HEK293T (cell line): ENCODE measurements around the gene GNPDA1.

Experiments used
- ARNT ChIP-seq: fragments of 450-650 bp; IDR thresholded peaks from 2 replicates; pipeline ENCODE4 v1.6.1; 2017; ENCODE audit warnings: mild to moderate bottlenecking
- BHLHE40 ChIP-seq: fragments of 450-650 bp; IDR thresholded peaks from 2 replicates; pipeline ENCODE4 v1.6.1; 2016; ENCODE audit warnings: mild to moderate bottlenecking, moderate library complexity, borderline replicate concordance
- FOXA1 ChIP-seq: fragments of 450-650 bp; IDR thresholded peaks from 2 replicates; pipeline ENCODE4 v1.6.1; 2016; ENCODE audit warnings: mild to moderate bottlenecking
- FOXK2 ChIP-seq: fragments of 450-650 bp; IDR thresholded peaks from 2 replicates; pipeline ENCODE4 v1.6.1; 2016; ENCODE audit warnings: mild to moderate bottlenecking
- FOXM1 ChIP-seq: fragments of 450-650 bp; IDR thresholded peaks from 2 replicates; pipeline ENCODE4 v1.6.1; 2017; ENCODE audit warnings: mild to moderate bottlenecking, borderline replicate concordance
- NFRKB ChIP-seq: fragments of 450-650 bp; IDR thresholded peaks from 2 replicates; pipeline ENCODE4 v1.6.1; 2016; ENCODE audit warnings: mild to moderate bottlenecking, moderate library complexity
- SP1 ChIP-seq: fragments of 450-650 bp; IDR thresholded peaks from 2 replicates; pipeline ENCODE4 v1.6.1; 2017
- ZNF384 ChIP-seq: fragments of 450-650 bp; IDR thresholded peaks from 2 replicates; pipeline ENCODE4 v1.6.1; 2016

DNA sequence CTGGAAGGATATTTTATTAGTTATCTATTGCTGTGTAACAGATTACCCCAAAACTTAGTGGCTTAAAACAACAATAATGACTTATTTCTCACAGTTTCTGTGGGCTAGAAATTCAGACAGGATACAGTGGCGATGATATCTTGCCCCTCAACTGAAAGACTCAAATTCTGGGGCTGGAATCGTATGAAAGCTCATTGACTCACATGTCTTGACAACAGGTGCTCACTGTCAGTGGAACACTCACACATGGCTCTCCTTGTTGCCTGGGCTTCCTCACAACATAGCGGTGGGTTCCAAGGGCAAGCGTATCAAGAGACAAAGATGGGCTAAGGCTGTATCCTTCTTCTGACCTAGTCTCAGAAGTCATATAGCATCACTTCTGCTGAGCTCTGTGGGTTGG, 3.7 kb upstream of the GNPDA1 start:
- TF ChIP-seq FOXM1 (no peak), BHLHE40 (no peak), FOXA1 (no peak), SP1 (no peak), ZNF384 (no peak), NFRKB (no peak), ARNT (no peak), FOXK2 (no peak)
